Subcutaneous adipose tissue (tissue), 4 donors: ENCODE data around the gene B3GNT2. TPM values are rescaled to one million over a fixed set of nuclear protein-coding genes. Genes with fewer than 3 reads are reported as not detected.

Source experiments
- CTCF ChIP-seq: fragments of 450-650 bp; IDR thresholded peaks from one replicate; pipeline ENCODE4 v1.5.1; 2016; ENCODE audit warnings: low read depth, mild to moderate bottlenecking, control low read depth, antibody characterized with exemption, moderate library complexity
- total RNA-seq, 4 donors: library from RNA; depleted of rRNA; stranded (reverse); fragments of >200 nt; gene quantifications; one replicate each; pipeline ENCODE4 v1.1.0, GENCODE V29; 2016

The B3GNT2 gene
- total RNA-seq, 4 donors from 2014 or later = 13.9 to 35.0 (median 19.8) TPM

- TF ChIP-seq CTCF = no peak
Observed at GRCh38 chr2:62158444-62159121, 37.3 kb upstream of the B3GNT2 start.

- no peak for TF ChIP-seq CTCF
Observed at GRCh38 chr2:62163106-62163831, 32.6 kb upstream of the B3GNT2 start.

GRCh38 chr2:62163834-62164233, 32.1 kb upstream of the B3GNT2 start:
- TF ChIP-seq CTCF = no peak

- no peak for TF ChIP-seq CTCF
Observed at GRCh38 chr2:62175728-62176127, 20.2 kb upstream of the B3GNT2 start.

- TF ChIP-seq CTCF = no peak
Observed at GRCh38 chr2:62176801-62177200, 19.1 kb upstream of the B3GNT2 start.

- TF ChIP-seq CTCF = no peak
Observed at GRCh38 chr2:62177392-62178049, 18.4 kb upstream of the B3GNT2 start.

GRCh38 chr2:62178741-62179271, 17.1 kb upstream of the B3GNT2 start:
- no peak for TF ChIP-seq CTCF
